SU-DHL-6 (cell line): ENCODE measurements around the gene MAP3K21.

Experiments used
- EZH2phosphoT487 ChIP-seq: fragments of 200-600 bp; sonication (generic), shearing (Covaris generic); conservative IDR thresholded peaks from 2 replicates; pipeline ENCODE4 v1.6.1; 2018; ENCODE audit warnings: mild to moderate bottlenecking, antibody characterized with exemption, low read length, moderate library complexity, mixed read lengths
- TF ChIP-seq, protein P1 (sequence below): fragments of 200-600 bp; sonication (generic); IDR thresholded peaks from one replicate; pipeline ENCODE4 v1.5.1; 2017; ENCODE audit warnings: antibody characterized with exemption, mild to moderate bottlenecking, low read length, moderate library complexity; ENCODE audit not compliant: insufficient read depth, poor library complexity, severe bottlenecking

DNA sequence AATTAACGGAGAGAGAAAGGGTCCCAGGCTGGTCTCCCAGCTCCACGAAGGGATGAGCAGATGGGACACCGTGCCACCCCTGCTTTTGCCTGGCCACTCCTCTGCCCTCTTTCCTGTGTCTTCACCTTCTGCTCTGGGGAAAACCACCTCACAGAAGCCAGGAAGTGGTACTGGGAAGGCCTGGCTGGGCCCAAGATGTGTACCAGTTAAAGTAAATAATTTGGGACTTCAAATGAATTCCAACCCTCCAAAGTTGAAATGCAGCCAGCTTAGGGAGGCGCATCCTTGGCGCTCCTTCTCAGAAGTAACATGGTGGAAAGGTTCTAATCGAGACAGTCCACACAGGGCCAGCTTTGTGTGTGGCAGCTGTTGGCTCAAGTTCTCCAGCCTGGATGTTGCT is 45.7 kb downstream of the MAP3K21 start:
- TF ChIP-seq, protein P1, sequence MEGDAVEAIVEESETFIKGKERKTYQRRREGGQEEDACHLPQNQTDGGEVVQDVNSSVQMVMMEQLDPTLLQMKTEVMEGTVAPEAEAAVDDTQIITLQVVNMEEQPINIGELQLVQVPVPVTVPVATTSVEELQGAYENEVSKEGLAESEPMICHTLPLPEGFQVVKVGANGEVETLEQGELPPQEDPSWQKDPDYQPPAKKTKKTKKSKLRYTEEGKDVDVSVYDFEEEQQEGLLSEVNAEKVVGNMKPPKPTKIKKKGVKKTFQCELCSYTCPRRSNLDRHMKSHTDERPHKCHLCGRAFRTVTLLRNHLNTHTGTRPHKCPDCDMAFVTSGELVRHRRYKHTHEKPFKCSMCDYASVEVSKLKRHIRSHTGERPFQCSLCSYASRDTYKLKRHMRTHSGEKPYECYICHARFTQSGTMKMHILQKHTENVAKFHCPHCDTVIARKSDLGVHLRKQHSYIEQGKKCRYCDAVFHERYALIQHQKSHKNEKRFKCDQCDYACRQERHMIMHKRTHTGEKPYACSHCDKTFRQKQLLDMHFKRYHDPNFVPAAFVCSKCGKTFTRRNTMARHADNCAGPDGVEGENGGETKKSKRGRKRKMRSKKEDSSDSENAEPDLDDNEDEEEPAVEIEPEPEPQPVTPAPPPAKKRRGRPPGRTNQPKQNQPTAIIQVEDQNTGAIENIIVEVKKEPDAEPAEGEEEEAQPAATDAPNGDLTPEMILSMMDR: no peak
- TF ChIP-seq EZH2phosphoT487: no peak
